HL-60 (cell line): ENCODE results near the gene WNT2.
"Not testable (repeated sequence)": the region's sequence is repeated elsewhere in the genome, so short reads cannot be mapped to it uniquely, and the experiment has no call there.

Experiments used
- DNase-seq, 2 experiments: peaks; one replicate each; pipeline ENCODE4 v3.0.0-alpha.2; 2010 to 2020; ENCODE audit warnings: low read depth in 1 of 2, low spot score in 1 of 2
- H3K27ac ChIP-seq: fragments of 250-450 bp; sonication (Bioruptor Pico); replicated peaks from 2 replicates; pipeline ENCODE4 v1.5.1; 2020; ENCODE audit warnings: mild to moderate bottlenecking, moderate library complexity
- H3K27me3 ChIP-seq: fragments of 250-450 bp; sonication (Bioruptor Pico); 2 replicates; pipeline ENCODE4 v1.5.1; 2021; ENCODE audit warnings: mild to moderate bottlenecking, moderate library complexity; ENCODE audit not compliant: insufficient read depth, poor library complexity, severe bottlenecking
- H3K4me3 ChIP-seq: replicated peaks from 2 replicates; pipeline ENCODE4 v1.5.1; 2011; ENCODE audit warnings: mild to moderate bottlenecking, control low read depth, low read length; ENCODE audit not compliant: insufficient read depth
- GABPA ChIP-seq: IDR thresholded peaks from 2 replicates; pipeline ENCODE4 v1.6.1; 2012; ENCODE audit warnings: low read depth
- POLR2AphosphoS5 ChIP-seq: IDR thresholded peaks from 2 replicates; pipeline ENCODE4 v1.6.1; 2012; ENCODE audit warnings: low read depth
- SPI1 ChIP-seq: IDR thresholded peaks from 2 replicates; pipeline ENCODE4 v1.6.1; 2012; ENCODE audit warnings: low read depth, mild to moderate bottlenecking, borderline replicate concordance
- TF ChIP-seq, protein P1 (sequence below): IDR thresholded peaks from one replicate; pipeline ENCODE4 v1.5.1; 2011; ENCODE audit warnings: low read length, control low read depth, inconsistent platforms; ENCODE audit not compliant: insufficient read depth
- TF ChIP-seq, protein P2 (sequence below): IDR thresholded peaks from 2 replicates; pipeline ENCODE4 v1.6.1; 2012; ENCODE audit warnings: low read depth; ENCODE audit not compliant: insufficient replicate concordance

WNT2 gene

DNA sequence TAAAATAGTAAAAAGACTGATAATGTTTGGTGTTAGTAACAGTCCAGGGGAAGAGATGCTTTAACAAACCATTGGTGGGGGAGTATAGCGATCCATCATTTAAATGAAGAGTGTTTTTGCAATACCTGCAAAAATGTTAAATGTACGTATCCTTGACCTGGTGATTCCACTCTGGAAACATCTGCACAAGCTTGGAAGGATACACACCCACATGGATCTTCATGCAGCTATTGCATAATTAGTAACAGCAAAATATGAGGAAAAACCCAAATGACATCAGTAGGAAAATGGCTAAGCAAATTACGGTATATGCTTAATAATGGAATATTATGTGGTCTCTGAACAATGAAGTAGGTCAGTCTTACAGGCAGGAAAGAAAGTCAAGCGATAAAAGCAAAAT, 20.5 kb downstream of the WNT2 start:
- no peak overlapping the region for H3K27ac ChIP-seq
- H3K27me3 ChIP-seq, result no peaks in the 10 kb centered on the region
- no peak overlapping the region for H3K4me3 ChIP-seq
- TF ChIP-seq, protein P1, sequence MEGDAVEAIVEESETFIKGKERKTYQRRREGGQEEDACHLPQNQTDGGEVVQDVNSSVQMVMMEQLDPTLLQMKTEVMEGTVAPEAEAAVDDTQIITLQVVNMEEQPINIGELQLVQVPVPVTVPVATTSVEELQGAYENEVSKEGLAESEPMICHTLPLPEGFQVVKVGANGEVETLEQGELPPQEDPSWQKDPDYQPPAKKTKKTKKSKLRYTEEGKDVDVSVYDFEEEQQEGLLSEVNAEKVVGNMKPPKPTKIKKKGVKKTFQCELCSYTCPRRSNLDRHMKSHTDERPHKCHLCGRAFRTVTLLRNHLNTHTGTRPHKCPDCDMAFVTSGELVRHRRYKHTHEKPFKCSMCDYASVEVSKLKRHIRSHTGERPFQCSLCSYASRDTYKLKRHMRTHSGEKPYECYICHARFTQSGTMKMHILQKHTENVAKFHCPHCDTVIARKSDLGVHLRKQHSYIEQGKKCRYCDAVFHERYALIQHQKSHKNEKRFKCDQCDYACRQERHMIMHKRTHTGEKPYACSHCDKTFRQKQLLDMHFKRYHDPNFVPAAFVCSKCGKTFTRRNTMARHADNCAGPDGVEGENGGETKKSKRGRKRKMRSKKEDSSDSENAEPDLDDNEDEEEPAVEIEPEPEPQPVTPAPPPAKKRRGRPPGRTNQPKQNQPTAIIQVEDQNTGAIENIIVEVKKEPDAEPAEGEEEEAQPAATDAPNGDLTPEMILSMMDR, result no peak
- TF ChIP-seq, protein P2, sequence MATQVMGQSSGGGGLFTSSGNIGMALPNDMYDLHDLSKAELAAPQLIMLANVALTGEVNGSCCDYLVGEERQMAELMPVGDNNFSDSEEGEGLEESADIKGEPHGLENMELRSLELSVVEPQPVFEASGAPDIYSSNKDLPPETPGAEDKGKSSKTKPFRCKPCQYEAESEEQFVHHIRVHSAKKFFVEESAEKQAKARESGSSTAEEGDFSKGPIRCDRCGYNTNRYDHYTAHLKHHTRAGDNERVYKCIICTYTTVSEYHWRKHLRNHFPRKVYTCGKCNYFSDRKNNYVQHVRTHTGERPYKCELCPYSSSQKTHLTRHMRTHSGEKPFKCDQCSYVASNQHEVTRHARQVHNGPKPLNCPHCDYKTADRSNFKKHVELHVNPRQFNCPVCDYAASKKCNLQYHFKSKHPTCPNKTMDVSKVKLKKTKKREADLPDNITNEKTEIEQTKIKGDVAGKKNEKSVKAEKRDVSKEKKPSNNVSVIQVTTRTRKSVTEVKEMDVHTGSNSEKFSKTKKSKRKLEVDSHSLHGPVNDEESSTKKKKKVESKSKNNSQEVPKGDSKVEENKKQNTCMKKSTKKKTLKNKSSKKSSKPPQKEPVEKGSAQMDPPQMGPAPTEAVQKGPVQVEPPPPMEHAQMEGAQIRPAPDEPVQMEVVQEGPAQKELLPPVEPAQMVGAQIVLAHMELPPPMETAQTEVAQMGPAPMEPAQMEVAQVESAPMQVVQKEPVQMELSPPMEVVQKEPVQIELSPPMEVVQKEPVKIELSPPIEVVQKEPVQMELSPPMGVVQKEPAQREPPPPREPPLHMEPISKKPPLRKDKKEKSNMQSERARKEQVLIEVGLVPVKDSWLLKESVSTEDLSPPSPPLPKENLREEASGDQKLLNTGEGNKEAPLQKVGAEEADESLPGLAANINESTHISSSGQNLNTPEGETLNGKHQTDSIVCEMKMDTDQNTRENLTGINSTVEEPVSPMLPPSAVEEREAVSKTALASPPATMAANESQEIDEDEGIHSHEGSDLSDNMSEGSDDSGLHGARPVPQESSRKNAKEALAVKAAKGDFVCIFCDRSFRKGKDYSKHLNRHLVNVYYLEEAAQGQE, result no peak
- TF ChIP-seq SPI1 (no peak), GABPA (no peak), POLR2AphosphoS5 (no peak)
- no peak for DNase-seq

DNA sequence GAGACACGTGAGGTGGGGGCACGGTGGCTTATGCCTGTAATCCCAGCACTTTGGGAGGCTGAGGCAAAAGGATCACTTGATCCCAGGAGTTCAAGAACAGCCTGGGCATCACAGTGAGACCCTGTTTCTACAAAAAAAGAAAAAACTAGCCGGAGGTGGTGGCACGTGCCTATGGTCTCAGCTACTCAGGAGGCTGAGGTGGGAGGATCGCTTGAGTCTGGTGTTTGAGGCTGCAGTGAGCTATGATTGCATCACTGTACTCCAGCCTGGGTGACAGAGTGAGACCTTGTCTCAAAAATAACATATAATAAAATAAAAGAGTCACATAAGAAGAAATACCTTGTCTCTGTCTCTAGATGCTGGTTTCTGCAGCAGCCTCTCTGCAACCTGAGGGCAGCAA, 22.4 kb downstream of the WNT2 start:
- H3K27me3 ChIP-seq, H3K4me3 ChIP-seq, DNase-seq, H3K27ac ChIP-seq: not testable (repeated sequence)

DNA sequence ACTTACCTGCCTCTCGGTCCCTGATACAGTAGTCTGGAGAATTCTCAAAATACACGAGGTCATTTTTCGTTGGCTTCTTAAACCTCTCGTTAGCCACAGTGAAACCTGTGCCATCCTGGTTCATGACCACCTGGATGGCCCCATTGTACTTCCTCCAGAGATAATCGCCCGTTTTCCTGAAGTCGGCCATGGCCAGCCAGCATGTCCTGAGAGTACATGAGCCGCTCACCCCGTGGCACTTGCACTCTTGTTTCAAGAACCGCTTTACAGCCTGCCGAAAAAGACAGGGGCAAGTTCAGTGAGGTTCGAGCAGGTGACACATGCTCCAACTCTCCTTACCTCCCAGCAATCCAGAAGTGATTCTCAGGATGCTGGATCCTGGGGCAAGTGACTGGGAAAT, 25.3 kb downstream of the WNT2 start:
- peaks cover 3% of the 10 kb centered on the region for H3K27me3 ChIP-seq
- TF ChIP-seq SPI1 (no peak), POLR2AphosphoS5 (no peak), GABPA (no peak)
- TF ChIP-seq, protein P1, result no peak
- TF ChIP-seq, protein P2, result no peak
- DNase-seq, result no peak

DNA sequence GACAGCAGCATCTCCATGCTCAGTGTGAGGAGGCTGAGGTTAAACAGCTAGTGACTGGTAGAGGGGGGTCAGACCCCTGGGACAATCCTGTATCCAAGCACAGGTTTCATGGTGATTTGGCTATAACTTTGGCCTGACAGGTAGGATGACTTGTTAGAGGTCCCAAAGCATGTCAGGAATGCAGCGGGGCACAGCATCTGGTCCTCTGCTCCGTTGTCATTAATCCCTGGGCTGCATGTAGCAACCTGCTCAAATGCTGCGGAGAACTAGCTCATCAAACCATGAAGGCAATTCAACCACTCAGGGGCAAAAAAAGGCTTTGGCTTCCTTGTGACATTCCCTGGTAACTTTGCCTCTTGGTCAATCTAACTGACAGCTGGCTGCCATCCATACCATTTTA, 26.8 kb downstream of the WNT2 start:
- DNase-seq, result no peak
- H3K4me3 ChIP-seq, result no peak overlapping the region
- TF ChIP-seq, protein P2, result no peak
- TF ChIP-seq GABPA (no peak), SPI1 (no peak), POLR2AphosphoS5 (no peak)
- TF ChIP-seq, protein P1, result no peak
- H3K27me3 ChIP-seq, result peaks cover 3% of the 10 kb centered on the region
- H3K27ac ChIP-seq, result no peak overlapping the region

More for the DNA sequence above, 25.3 kb downstream of the WNT2 start:
- Histone ChIP-seq H3K4me3 (no peak overlapping the region), H3K27ac (no peak overlapping the region)
